NCI-H345 (cell line): ENCODE data around the gene ISG20.

Source experiments
- DNase-seq: peaks from one replicate; lab custom pipeline; 2025; lab: John Stamatoyannopoulos, UW

The ISG20 gene

DNA sequence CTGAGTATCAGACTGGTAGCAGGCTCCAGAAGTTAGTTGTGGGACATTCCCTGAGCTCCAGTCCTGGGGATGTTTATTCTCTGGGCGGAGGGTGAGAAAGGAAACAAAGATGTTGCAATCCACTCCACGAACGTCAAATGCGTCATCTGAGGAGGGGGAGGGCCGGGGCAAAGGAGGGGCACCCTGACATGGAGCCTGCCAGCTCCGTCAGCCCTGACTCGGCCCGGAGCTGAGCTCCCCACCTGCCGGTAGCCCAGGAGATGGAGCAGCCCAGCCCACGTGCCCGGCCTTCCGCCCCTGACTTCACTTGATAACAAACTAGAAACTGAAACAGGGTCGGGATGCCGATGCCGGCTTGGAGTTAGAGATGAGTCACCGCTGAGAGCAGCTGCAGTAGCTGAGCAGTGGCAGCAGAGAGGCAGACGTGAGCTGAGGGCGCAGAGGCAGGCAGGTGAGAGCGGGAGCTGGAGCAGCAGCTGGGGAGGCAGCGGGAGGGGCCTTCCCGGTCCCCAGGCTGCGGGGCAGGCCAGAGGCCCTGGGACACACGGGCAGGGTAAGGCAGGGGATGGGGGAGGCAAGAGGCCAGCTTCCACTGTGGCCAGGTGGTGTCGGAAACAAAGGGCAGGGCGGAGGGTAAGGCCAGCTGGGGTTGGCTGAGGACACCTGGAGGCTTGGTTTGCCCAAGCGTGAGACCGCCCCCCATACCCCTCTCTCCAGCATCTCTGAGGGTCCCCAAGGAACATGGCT lies at the start of gene ISG20:
ISG20 (plus strand) TSS at position 391 of the 747 bp plus-strand sequence; CDS start at position 742, 351 bp downstream.
- DNase-seq, result peak; percentile 78

DNA sequence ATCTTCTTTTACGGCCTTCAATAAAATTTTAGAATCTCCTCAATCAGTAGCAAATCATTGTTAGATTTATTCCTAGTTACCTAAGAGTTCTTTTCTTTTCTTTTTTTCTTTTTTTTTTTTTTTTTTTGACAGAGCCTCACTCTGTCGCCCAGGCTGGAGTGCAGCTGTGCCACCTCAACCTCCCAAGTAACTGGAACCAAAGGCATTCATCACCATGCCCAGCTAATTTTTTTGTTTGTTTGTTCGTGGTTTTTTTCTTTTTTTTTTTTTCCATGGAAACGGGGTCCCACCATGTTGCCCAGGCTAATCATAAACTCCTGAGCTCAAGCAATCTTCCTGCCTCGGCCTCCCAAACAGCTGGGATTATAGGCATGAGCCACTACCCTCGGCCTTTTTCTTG lies 48.1 kb upstream of the ISG20 start:
- no peak for DNase-seq

DNA sequence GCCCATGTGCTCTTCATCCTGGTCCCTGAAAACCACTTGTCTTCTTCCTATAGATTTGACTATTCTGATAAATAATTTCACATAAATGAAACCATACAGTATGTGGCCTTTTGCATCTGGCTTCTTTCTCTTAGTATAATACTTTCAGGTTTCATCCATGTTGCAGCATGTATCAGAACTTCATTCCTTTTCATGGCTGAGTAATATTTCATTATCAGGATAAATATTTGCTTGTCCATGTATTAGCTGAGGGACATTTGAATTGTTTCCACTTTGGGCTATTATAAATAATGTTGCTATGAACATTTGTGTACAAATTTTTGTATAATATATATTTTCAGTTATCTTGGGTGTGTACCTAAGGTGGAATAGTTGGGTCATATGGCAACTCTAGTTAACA lies 47.4 kb upstream of the ISG20 start:
- DNase-seq, result no peak

DNA sequence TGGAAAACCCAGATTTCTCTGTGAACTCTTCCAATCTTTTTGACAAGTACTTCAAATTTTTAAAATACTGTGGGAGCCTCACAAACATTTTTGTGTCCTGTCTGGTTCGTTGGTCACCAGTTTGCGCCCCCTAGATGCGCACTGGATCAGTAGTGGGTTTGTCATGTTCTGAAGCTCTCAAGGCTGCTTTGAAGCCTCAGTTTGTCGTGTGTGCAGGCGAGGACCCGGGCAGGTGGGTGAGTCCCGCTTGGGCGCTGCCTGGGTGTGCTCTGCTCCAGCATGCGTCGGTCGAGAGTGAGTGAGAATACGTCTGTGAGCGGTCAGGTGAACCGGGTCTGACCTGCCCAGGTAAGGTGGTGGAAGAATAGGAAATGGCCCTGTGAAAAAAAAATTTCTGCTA lies 34.9 kb upstream of the ISG20 start:
- peak; percentile 37 for DNase-seq

DNA sequence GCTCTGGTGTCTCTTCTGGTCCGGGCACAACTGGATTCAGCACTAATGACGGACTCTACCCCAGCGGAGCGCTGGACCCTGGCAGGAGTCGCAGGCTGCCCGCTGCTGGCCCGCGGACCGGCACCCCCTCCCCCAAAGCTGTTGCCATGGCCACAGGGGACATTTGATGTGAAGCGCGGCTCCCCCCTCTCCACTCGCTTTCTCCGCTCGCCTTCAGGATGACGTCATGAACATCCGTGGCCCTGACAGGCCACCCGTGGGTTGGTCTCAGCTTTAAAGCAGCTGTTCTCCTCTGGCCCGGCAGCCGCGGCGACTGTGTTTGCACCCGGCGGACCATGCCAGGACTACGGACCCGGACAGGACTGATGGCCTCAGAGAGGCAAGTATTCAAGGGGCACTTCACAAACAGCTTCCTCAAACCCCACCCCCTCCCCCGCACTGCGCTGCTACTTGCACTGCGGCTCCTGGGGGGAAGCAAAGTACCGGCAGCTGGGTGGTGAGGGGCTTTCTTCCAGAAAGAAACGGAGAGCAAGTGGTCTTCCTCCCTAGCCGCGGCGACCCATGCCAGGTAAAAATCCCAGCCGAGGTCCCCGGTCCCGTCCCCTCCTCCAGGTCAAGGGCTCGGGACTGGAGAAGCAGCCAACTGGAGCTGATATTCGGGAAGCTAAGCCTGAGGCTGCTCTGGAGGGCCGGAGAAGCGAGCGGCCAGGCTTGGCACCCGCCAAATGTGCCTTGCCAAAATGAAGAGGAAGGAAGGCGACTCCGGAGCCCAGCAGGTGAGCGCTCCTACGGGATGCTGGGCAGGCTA lies 34.2 kb upstream of the ISG20 start:
- DNase-seq, result peak; percentile 40

DNA sequence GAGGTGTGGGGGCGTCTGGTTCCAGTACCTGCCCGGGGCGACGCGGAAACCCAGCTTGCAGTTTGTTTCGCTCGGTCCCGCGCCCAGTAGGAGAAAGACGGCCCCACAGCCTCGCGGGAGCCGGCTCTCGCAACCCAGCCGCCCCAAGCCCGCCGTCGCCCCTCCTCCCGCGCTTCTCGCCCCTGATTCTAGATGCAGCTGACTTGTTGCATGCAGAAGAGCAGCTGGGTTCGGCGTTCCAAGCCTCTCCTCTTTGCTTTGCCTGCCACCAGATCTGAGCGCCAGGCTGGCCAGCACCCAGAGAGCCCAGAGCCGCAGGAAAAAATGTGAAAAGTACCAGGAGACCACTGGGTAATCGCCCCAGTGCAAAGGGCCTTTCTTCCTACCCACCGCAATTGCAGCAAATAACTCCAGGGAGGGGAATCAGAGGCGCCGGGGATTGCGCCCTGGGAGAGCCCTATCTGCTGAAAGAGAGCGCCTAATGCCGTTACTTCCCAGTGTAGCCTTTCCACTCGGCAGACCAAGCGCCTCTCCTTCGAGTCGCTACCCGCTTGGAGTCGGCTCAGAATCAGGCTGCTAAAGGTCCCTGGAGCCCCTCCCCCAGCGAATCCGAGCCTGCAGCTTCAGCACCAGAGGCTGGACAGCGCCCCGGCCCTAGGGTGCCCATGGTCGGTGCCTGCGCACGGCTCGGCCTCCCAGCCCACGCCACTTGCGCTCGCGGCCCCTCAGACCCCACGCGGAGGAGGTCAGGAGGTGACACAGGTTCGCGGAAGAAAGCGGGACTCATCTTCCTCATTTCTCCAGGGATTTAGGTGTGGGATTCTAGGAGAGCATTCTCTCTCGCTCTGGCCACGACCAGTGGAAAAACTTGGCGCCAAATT lies 33.4 kb upstream of the ISG20 start:
- peak; percentile 40 for DNase-seq

DNA sequence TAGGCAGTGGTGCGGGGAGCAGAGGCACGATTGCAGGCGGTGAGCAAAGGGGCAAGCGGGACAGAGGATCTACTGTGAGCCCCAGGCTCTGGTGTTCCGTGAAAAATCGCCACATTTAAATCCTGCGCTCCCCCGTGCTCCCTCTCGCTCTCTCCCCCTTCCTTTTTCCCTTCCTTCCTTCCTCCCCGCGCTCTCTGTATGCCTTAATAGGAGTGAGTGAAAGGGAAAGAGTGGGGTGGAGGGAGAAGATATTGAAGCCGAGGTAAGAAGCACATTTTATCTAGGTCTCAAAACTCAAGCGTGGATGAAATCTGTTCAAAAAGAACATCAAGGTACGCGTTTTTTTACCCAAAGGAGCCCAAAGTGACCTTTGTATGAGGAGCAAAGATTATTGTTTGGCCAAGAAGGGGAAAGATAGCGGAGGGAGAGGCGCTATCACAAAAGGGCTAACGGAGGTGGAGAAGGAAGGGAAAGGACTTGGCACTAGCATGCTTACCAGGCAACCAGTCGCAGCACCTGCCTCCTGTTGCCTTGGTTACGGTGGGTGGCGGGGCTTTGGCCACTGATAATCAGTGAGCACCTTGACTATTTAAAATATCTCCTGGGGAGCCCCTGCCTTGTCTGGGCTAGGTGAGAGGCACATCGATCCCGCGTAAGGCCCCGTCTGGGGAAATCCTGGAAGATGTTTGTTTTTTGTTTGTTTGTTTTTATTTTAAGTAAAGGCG lies 32.6 kb upstream of the ISG20 start:
- peak; percentile 45 for DNase-seq

DNA sequence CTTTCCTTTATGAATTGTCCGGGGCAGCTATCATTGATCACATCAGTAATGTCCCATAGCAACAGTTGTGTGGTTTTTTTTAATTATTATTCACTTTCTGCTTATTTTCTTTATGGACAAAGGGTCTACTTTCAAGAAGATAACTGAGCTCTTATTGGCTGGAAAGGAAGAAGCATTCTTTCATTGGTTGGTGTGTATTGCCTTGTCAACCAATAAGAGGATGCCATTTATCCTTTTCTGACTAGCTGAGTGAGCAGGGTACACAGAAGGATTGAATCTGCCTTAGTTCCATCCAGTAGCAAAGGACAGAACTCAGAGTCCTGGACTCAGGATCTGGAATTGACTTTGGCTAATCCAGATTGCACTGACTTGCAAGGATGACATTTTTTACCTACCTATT lies 30.9 kb upstream of the ISG20 start:
- no peak for DNase-seq

DNA sequence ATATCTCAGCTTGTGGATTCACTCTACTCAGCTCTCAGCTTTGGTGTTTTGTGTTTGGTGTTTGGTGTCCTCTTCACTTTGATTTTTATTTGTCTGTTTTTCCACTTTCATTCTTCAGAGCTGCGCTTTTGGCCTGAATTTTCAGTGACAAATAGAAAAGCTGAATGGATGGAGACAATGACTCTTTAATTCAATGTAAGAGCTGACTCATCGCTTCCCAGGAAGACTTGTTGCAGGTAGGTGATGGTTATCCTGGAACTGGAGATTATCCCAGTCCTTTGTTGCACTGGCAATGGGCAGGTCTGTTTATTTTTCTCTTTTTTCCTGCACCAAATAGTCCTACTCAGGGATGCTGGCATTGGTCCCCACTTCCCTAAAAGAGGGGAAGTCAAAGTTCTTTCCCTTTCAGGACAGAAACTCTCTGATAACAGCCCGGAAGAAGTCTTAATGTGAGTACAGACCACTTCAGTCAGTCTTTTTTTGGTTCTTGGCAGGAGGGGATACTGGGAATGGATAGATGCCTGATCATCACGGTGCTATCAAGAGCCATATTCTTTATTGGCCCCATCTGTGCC lies 30.1 kb upstream of the ISG20 start:
- no peak for DNase-seq

DNA sequence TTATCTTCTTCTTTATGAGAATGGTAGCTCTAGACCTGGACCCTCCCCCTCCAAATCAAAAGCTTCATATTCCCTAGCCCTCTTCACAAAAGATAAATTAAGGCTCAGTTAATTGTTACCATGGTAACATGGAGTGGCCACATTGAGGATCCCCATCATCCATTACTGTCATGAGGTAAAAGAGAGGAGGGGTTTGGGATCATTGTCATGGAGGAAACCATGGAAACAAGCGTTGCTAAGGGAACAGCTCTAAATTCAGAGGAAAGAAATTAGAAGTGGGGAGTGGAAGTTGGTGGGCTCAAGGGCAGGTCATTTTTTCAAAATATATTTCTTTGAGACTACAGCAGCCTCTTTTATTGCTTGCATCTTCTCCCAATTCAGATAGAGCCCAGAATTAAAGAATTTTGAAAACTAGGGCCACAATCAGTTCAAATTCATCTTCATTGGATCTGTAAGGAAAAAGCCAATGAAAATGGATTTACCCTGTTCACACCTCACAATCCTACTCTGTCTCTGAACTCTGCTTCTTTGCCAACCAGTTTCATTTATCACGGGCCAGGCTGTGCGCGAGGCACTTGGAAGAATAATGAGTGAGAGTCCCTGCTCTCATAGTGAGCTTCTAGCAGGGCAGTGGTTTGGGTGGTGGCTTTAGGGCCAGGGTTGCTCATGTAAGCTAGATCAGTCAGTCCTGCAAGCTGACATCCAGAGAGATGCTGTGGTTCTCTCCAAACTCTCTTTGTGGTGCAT lies 29.3 kb upstream of the ISG20 start:
- DNase-seq, result no peak

DNA sequence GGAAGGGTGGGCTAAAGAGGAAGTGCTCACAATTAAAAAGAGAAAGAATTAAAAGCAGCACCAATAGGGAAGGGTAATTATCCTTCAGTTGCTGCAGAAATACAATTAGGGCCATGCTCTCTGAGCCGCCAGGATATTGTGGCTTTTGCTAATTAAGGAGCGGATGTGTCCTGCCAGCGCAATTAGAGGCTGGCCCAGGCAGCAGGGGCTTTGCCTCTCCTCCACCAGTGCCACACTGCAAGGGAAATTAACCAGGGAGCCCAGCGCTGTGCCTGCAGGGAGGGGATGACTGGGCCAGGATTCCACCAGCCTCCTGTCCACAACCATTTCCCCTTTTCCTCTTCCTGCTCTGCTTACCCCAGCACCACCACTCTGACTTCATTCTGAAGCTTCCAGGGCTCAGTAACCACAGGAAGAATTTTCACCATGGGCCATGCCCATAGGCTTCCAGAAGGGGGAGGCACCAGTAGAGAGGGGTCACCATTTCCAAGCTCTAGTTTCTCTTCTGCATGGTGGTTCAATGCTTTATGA lies 28.1 kb upstream of the ISG20 start:
- DNase-seq, result no peak

DNA sequence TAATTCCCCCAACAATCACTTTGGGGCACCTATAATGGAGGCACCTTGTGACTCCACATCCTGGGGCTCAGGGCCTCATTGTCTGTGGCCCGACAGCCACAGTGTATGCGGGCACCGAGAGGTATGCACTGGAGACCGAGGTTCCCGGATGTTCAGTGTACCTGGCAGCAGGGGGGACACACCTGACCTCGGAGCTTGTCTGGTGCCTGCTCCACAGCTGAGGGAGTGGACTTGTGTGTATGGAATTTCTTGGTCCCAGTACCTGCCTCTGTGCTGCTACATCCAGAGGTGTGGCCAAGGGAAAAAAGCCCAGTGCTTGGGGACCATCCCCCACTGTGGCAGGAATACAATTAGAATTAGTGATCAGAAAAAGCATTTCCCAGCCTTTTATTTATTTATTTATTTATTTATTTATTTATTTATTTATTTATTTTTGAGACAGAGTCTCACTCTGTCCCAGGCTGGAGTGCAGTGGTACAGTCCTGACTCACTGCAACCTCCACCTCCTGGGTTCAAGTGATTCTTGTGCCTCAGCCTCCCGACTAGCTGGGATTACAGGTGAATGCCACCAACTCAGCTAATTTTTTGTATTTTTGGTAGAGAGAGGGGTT lies 26.5 kb upstream of the ISG20 start:
- no peak for DNase-seq

DNA sequence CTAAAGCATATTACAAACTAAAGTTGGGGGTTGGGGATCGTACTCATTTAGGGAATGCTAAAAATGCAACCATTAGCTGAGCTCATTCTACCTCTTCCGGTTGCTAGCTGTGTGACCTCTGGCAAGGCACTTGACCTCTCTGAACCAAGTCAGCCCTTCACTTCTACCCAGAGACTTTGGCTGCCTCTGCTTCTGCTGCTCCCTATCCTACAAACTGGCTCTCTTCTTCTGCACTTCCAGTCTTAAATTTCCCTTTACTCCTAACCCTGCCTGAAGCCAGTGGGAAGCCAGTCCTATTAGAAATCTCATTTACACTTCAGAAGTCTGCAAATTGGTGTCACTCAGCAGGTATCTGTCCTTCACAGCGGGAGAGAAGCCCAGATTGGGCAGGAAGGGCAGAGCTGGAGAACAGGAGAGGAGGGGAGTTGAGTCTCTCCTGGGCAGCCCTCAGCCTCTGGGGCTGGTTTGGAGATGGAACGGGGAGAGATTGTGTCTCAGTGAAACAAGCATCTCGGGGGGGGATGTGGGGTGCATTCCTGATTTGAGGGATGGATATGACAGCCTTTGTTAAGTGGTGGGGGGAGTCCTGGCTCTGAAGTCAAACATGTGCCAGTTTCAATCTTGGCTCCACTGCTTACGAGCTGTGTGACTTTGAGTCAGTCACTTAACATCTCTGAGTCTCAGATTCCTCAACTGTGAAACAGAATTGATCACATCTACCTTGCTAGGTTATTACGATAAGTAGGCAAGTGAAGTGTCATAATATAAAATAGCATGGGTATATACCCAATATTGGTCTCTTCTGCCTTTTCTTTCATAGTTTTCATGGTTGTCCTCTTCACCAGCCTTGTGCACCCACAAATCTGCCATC lies 25.5 kb upstream of the ISG20 start:
- DNase-seq, result no peak

DNA sequence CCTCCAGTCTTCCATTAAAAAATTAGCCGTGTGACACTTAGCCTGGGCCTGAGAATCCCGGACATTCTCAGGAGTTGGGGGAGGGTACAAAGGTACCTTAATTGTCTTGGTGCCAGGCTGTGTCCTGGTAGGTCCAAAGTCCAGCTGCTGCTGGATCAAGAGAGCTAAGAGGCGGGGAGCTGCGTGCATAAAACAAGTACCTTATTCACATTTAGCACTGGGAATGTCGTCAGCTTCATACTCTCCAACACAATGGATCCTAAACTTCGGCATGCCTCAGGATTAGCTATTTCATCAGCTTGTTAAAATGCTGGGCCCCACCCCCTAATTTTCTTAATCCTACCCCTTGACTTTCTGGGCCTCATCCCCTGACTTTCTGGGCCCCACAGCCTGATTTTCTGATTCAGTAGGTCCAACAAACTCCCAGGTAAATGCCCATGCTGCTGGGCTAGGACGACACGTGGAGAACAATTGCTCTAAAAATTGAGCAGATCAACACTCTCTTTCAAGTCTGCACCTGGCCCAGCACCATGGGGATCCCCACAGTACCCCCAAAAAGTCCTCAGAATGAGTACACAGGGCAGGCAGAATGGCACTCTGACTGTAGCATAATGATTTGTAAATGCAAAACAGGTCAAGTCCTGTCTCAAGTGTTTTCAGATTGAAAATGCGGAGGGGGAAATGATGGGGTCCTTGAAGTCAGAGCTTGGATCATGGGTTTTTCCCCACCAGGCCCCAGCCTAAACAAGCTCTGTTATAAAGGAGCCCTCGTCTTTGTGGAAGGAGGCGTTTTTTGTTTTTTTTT lies 23.3 kb upstream of the ISG20 start:
- no peak for DNase-seq

DNA sequence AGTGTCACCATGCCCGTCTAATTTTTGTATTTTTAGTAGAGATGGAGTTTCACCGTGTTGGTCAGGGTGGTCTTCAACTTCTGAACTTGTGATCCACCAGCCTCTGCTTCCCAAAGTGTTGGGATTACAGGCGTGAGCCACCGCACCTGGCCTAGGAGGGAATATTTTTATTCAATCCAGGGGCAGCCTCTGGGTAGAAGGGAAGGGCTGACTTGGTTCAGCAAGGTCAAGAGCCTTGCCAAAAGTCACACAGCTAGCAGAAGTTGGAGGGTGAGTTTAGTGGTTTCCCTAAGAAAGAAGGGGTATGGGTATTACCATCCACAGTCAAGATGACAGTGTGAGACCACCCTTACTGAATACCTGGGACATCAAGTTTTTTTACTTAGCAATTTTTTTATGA lies 22.6 kb upstream of the ISG20 start:
- no peak for DNase-seq

DNA sequence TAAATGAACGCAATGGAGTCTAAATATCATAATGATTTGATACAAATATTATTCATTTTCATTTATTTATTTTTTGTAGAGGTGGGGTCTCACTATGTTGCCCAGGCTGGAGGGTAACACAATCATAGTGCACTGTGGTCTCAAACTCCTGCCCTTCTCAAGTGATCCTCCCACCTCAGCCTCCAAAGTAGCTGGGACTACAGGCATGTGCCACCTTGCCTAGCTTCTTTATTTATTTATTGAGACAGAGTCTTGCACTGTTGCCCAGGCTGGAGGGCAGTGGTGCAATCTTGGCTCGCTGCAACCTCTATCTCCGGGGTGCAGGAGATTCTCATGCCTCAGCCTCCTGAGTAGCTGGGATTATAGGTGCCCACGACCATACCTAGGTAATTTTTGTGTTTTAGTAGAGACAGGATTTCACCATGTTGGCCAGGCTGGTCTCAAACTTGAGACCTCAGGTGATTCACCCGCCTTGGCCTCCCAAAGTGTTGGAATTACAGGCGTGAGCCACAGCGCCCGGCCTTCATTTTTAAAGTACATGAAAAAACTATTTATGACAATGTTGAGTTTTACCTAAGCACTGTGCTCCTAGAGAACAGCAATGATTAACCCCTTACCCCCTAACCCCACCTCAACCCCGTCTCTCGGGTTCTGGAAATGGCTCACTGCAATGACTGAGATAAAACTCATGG lies 21.6 kb upstream of the ISG20 start:
- DNase-seq, result no peak

DNA sequence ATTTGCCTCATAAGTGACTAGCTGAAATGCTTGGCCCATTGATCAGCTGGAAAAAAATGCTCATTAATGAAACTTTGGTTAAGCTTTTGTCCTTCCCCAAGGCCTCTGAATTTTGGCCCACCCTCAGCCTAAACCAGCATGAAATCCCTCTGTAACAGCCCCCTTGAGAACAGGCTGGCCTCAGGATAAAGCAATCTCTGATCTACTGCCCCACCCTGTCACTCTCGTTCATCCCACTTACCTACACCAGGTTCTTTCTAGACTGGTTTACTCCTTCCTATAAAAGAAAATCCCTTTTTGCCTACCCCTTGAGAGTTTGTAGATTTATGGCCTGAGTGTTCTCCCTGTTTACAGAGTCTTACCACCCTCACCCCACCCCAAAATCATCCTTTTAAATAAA lies 21.0 kb upstream of the ISG20 start:
- no peak for DNase-seq

DNA sequence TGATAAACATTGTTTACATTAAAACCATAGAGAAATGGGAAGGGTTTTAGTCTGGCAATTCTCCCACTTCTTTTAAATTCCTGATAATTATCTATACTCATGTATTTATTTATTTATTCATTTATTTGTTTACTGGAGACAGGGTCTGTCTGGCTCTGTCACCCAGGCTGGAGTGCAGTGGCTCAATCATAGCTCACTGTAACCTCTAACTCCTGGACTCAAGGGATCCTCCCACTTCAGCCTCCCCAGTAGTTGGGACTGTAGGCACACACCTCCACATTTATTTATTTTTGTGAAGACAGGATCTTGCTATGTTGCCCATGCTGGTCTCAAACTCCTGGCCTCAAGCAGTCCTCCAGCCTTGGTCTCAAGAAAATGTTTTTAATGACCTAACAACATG lies 20.1 kb upstream of the ISG20 start:
- no peak for DNase-seq
